Ovary (tissue), 3 donors: ENCODE measurements around the gene PKNOX1.

Experiments used
- EP300 ChIP-seq: sonication (generic); formaldehyde crosslinking; IDR thresholded peaks from one replicate; pipeline ENCODE4 v1.6.1; 2017; ENCODE audit warnings: antibody characterized with exemption
- TF ChIP-seq, protein P1 (sequence below), 3 donors: fragments of 450-650 bp in 2 of 3; fragments of 200-600 bp in 1 of 3; IDR thresholded peaks; one replicate each; pipeline versions ENCODE4 v1.5.1 to v1.8.0; 2016 to 2022; ENCODE audit warnings: antibody characterized with exemption in 3 of 3, mild to moderate bottlenecking in 1 of 3
- donor health status: DM: no; HTN: no; CAD: no.

DNA sequence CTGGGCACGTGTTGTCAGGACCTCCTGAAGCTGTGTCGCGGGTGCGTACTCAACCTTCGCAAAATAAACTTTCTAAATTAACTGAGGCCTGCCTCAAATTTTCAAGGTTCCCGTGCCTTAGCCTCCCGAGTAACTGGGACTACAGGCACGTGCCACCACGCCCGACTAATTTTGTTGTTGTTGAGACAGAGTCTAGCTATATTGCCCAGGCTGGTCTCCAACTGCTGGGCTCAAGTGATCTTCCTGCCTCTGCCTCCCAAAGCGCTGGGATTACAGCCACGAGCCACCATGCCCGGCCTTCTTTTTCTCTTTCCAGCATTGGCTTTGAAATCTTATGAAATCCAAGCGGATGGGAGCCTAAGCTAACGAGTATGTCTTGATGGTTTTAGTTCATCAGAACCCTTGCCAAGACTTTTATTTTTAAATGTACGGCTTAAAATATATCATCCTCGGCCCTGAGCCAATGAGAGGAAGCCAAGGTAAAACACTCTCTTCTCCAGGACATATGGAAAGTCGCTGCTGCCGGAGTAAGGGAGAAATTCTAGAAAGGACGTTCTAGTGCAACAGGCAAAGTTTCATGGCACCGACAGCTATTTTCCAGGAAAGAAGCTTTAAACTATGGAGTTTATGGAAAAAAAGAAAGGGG, 36.3 kb upstream of the PKNOX1 start:
- TF ChIP-seq, protein P1, sequence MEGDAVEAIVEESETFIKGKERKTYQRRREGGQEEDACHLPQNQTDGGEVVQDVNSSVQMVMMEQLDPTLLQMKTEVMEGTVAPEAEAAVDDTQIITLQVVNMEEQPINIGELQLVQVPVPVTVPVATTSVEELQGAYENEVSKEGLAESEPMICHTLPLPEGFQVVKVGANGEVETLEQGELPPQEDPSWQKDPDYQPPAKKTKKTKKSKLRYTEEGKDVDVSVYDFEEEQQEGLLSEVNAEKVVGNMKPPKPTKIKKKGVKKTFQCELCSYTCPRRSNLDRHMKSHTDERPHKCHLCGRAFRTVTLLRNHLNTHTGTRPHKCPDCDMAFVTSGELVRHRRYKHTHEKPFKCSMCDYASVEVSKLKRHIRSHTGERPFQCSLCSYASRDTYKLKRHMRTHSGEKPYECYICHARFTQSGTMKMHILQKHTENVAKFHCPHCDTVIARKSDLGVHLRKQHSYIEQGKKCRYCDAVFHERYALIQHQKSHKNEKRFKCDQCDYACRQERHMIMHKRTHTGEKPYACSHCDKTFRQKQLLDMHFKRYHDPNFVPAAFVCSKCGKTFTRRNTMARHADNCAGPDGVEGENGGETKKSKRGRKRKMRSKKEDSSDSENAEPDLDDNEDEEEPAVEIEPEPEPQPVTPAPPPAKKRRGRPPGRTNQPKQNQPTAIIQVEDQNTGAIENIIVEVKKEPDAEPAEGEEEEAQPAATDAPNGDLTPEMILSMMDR (IDR thresholded peaks at IDR 0.05) = no peak
- TF ChIP-seq EP300 = no peak
